Upper lobe of left lung (tissue), 6 donors: Measurements from ENCODE around the gene KCNMA1. TPM values are rescaled to one million over a fixed set of nuclear protein-coding genes. Genes with fewer than 3 reads are reported as not detected.

Experiments
- ATAC-seq, 2 donors: fragments of 200-7000 bp; cut with Tn5 transposase; one replicate each; pipeline ENCODE4 v1.9.1; 2022; ENCODE audit warnings: mild to moderate bottlenecking in 2 of 2, moderate library complexity in 2 of 2; ENCODE audit not compliant: low FRiP score in 2 of 2
- DNase-seq, 2 donors: peaks; one replicate each; pipeline ENCODE4 v3.0.0-alpha.2; 2019 to 2020
- H3K27ac ChIP-seq, 4 donors: fragments of 200-600 bp; sonication (generic); one replicate each; pipeline ENCODE4 v1.5.1; 2016 to 2019
- H3K27me3 ChIP-seq, 4 donors: fragments of 200-600 bp; sonication (generic); one replicate each; pipeline ENCODE4 v1.5.1; 2017 to 2019
- H3K36me3 ChIP-seq, 4 donors: fragments of 200-600 bp; sonication (generic); one replicate each; pipeline ENCODE4 v1.5.1; 2016 to 2019
- H3K4me1 ChIP-seq, 4 donors: fragments of 200-600 bp; sonication (generic); one replicate each; pipeline ENCODE4 v1.5.1; 2018 to 2019
- H3K4me3 ChIP-seq, 4 donors: fragments of 200-600 bp; sonication (generic); one replicate each; pipeline ENCODE4 v1.5.1; 2017 to 2019; ENCODE audit warnings: mild to moderate bottlenecking in 2 of 4, moderate library complexity in 1 of 4
- H3K9me3 ChIP-seq, 4 donors: fragments of 200-600 bp; sonication (generic); one replicate each; pipeline ENCODE4 v1.5.1; 2018 to 2019
- EP300 ChIP-seq, 4 donors: sonication (generic); formaldehyde crosslinking; IDR thresholded peaks; one replicate each; pipeline ENCODE4 v1.5.1; 2017; ENCODE audit warnings: antibody characterized with exemption in 4 of 4, control low read depth in 2 of 4
- POLR2A ChIP-seq, 4 donors: fragments of 450-650 bp; IDR thresholded peaks; one replicate each; pipeline ENCODE4 v1.5.1; 2016 to 2017; ENCODE audit warnings: antibody characterized with exemption in 4 of 4, mild to moderate bottlenecking in 2 of 4
- POLR2AphosphoS5 ChIP-seq, 2 donors: sonication (generic); formaldehyde crosslinking; IDR thresholded peaks; one replicate each; pipeline ENCODE4 v1.5.1; 2017; ENCODE audit warnings: antibody characterized with exemption in 2 of 2
- WGBS, 2 donors: methylation state at CpG; one replicate each; pipeline ENCODE4 v1.1.5; 2017 to 2018; 5-methylcytosine and 5-hydroxymethylcytosine counted together
- total RNA-seq, 6 donors: library from RNA; depleted of rRNA in 4 of 6; stranded (reverse); fragments of >200 nt in 4 of 6; gene quantifications; one replicate each; pipeline versions ENCODE4 v1.1.0 to v1.2.1, GENCODE V29; 2016 to 2021
- TF ChIP-seq, protein P1 (sequence below), 6 experiments: fragments of 450-650 bp in 4 of 6; fragments of 200-600 bp in 2 of 6; sonication (generic) in 2 of 6; IDR thresholded peaks; one replicate each; pipeline ENCODE4 v1.5.1; 2016 to 2019; ENCODE audit warnings: antibody characterized with exemption in 6 of 6
- donor health status: DM: no; HTN: no; CAD: no; lungs with moderate emphysema.
- donor health status: DM: no; HTN: yes; CAD: no; lungs with severe emphysema.

The KCNMA1 gene
- total RNA-seq, 6 donors from 2014 or later = 5.8 to 107 (median 22.0) TPM

DNA sequence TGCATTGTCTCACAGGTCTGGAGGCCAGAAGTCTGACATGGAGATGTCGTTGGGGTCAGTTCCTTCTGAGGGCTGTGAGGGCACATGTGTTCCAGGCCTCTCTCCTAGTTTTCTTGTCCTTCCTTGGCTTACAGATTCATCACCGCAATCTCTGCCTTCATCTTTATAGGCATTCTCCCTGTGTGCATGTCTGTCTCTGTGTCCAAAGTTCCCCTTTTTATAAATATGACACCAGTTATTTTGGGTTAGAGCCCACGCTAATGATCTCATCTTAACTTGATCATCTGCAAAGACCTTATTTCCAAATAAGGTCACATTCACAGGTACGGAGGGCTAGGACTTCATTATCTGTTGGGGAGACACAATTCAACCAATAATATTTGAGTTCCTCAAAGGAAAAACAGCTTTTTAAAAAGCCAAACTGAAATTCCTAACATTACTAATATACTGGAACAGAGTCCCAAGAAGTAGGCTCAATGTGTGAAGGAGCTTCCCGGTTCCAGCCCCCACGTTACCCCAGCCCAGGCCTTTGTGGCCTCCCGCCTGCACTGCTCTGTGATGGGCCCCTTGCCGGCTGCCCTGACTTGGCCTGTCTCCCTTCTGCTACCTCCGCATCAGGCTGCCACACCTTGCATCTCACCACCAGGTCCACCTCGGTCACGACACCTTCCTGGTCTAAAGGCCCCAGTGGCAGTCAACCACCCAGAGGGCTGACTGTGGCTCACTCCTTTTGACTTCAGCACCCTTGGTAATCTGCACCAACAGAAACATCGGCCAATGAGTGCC lies 142.7 kb downstream of the KCNMA1 start:
- Histone ChIP-seq H3K27me3 (no peaks in the 10 kb centered on the region), H3K4me1 (no peaks in the 10 kb centered on the region), H3K4me3 (no peak overlapping the region), H3K9me3 (no peaks in the 10 kb centered on the region), H3K36me3 (no peaks in the 10 kb centered on the region), H3K27ac (peak overlapping the region in 1 of 4 donors; percentile 4)
- ATAC-seq (no peak), DNase-seq (no peak)
- WGBS, 2 donors = 89 to 93% methylated on average over 12 of the region's 12 CpGs
- TF ChIP-seq POLR2A (IDR thresholded peaks at IDR 0.05) = no peak
- TF ChIP-seq EP300 (IDR thresholded peaks at IDR 0.05) = no peak
- TF ChIP-seq, protein P1, sequence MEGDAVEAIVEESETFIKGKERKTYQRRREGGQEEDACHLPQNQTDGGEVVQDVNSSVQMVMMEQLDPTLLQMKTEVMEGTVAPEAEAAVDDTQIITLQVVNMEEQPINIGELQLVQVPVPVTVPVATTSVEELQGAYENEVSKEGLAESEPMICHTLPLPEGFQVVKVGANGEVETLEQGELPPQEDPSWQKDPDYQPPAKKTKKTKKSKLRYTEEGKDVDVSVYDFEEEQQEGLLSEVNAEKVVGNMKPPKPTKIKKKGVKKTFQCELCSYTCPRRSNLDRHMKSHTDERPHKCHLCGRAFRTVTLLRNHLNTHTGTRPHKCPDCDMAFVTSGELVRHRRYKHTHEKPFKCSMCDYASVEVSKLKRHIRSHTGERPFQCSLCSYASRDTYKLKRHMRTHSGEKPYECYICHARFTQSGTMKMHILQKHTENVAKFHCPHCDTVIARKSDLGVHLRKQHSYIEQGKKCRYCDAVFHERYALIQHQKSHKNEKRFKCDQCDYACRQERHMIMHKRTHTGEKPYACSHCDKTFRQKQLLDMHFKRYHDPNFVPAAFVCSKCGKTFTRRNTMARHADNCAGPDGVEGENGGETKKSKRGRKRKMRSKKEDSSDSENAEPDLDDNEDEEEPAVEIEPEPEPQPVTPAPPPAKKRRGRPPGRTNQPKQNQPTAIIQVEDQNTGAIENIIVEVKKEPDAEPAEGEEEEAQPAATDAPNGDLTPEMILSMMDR (IDR thresholded peaks at IDR 0.05) = no peak
- no peak for TF ChIP-seq POLR2AphosphoS5 (IDR thresholded peaks at IDR 0.05)

DNA sequence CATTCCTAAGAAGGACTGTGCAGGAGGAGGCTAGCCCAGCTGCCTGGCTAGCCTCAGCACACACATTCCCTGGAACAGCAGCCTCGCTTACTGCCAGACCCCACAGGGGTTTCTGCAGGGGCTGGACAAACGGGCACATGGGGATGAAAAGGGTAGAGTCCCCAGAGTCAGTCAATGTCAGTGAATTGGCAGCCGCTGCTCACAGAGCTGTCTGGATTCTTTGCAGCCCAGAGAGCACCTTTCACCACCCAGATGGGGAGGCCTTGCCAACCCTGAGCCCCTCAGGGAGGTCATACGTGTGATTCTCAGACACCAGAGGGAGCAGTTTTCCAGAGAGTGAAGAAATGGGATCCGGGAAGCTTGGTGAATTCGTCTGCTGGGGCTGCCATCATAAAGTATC lies 143.3 kb downstream of the KCNMA1 start:
- no peaks in the 10 kb centered on the region for H3K9me3 ChIP-seq
- H3K36me3 ChIP-seq = no peaks in the 10 kb centered on the region
- TF ChIP-seq POLR2A (IDR thresholded peaks at IDR 0.05) = no peak
- no peaks in the 10 kb centered on the region for H3K27me3 ChIP-seq
- WGBS, 2 donors = 72 to 80% methylated on average over 6 of the region's 6 CpGs
- H3K27ac ChIP-seq = no peak overlapping the region
- ATAC-seq (no peak), DNase-seq (no peak)
- H3K4me3 ChIP-seq = no peak overlapping the region
- no peaks in the 10 kb centered on the region for H3K4me1 ChIP-seq

DNA sequence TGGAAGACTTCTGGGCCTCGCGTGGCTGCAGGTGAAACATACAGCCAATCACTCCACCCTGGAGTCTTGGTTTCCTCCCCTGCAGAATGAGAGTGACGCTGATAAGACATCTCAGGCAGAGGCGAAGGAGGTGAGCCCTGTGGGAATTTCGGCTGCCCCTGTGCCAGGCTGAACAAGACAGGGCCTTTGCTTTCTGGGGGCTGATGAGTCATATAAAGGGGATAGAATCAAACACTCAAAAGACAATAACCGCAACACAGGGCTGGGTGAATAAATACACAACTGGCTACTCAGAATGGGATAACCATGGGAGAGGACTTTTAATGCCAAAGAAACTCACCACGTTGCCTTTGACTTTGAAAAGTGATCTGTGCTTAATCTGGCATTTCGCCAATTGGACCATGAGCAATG lies 143.8 kb downstream of the KCNMA1 start:
- no peaks in the 10 kb centered on the region for H3K27me3 ChIP-seq
- H3K4me3 ChIP-seq = no peak overlapping the region
- H3K4me1 ChIP-seq = no peaks in the 10 kb centered on the region
- no peaks in the 10 kb centered on the region for H3K9me3 ChIP-seq
- no peak for TF ChIP-seq POLR2A (IDR thresholded peaks at IDR 0.05)
- TF ChIP-seq, protein P1 (IDR thresholded peaks at IDR 0.05) = no peak
- H3K27ac ChIP-seq = no peak overlapping the region
- DNase-seq (no peak), ATAC-seq (no peak)
- no peaks in the 10 kb centered on the region for H3K36me3 ChIP-seq
- 77 to 83% methylated on average over 8 of the region's 8 CpGs for WGBS, 2 donors

DNA sequence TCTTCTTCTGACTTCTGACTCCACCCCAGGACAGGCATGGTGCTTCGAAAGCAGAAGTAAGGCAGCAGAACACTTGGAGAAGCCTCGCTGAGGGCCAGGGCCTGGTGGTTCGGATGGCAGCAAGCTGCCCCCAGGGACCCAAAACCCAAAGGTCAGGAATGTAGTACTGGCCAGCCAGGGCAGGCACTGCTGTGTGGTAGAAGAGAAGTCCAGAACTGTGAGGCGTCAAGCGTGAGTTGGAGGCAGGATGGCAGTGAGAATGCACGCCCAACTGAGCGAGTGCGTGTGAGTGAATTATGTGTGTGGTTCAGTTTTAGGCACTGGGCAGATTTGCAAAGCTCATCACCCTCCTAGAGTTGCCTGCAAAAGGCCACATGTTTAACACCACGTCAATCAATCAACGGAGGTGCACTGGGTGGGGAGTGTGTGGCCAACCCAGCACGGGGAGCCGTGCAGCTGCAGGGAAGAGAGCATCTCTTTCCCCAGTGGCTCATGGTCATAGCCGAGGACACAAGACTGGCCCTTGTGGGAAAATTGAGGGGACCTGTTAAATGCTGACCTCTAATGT lies 144.3 kb downstream of the KCNMA1 start:
- 86 to 93% methylated on average over 12 of the region's 13 CpGs for WGBS, 2 donors
- Histone ChIP-seq H3K36me3 (no peaks in the 10 kb centered on the region), H3K27ac (no peak overlapping the region), H3K4me1 (no peaks in the 10 kb centered on the region), H3K4me3 (no peak overlapping the region), H3K27me3 (no peaks in the 10 kb centered on the region), H3K9me3 (no peaks in the 10 kb centered on the region)
- DNase-seq = no peak
- no peak for TF ChIP-seq POLR2AphosphoS5 (IDR thresholded peaks at IDR 0.05)
- TF ChIP-seq EP300 (IDR thresholded peaks at IDR 0.05) = no peak
- TF ChIP-seq POLR2A (IDR thresholded peaks at IDR 0.05) = no peak
- TF ChIP-seq, protein P1 (IDR thresholded peaks at IDR 0.05) = no peak
- ATAC-seq = no peak

DNA sequence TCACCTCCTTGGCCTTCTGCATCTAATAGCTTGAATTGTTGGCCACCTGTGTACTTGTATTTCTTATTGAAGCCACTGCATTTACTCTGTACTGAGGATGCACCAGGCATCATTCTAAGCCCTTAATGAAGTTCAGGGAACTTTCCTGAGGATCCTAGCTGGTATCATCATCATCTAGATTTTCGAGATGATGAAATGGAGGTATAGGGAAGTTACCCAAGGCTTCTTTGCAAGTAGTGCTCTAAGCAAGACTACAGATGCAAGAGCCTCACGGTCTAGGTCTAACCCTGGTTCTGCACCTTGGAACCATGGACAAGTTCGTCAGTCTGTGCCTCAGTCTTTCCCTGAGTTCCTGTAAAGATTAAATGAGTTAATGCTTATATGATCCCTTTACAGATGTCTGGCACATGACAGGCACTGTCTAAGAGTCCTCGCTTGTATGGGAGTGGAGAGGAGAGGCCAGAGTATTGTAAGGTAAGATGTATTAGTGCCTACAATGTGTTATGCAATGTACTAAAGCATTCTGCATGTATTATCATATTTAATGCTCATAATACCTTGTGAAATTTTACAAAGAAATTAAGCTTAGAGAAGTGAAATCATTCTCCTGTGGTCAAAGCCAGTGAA lies 145.1 kb downstream of the KCNMA1 start:
- Histone ChIP-seq H3K9me3 (no peaks in the 10 kb centered on the region), H3K27ac (no peak overlapping the region), H3K4me3 (no peak overlapping the region), H3K4me1 (no peaks in the 10 kb centered on the region), H3K36me3 (no peaks in the 10 kb centered on the region), H3K27me3 (no peaks in the 10 kb centered on the region)
- ATAC-seq (no peak), DNase-seq (no peak)
- WGBS, 2 donors = 73 to 83% methylated on average over 4 of the region's 4 CpGs
- TF ChIP-seq, protein P1 (IDR thresholded peaks at IDR 0.05) = no peak
- TF ChIP-seq POLR2A (IDR thresholded peaks at IDR 0.05) (no peak), EP300 (IDR thresholded peaks at IDR 0.05) (no peak), POLR2AphosphoS5 (IDR thresholded peaks at IDR 0.05) (no peak)
